GM06990 (cell line): ENCODE results near the gene TNFRSF6B.
"Not testable (repeated sequence)": the region's sequence is repeated elsewhere in the genome, so short reads cannot be mapped to it uniquely, and the experiment has no call there.

Source experiments
- DNase-seq: peaks from one replicate; pipeline ENCODE4 v3.0.0-alpha.2; 2011; ENCODE audit not compliant: insufficient read length; ENCODE audit errors: extremely low read depth
- H3K27me3 ChIP-seq: replicated peaks from 2 replicates; pipeline ENCODE4 v1.6.0; 2011; ENCODE audit warnings: low read length; ENCODE audit not compliant: control insufficient read depth, insufficient read depth
- H3K36me3 ChIP-seq: 2 replicates; pipeline ENCODE4 v1.5.1; 2011; ENCODE audit warnings: low read length; ENCODE audit not compliant: control insufficient read depth, insufficient read depth
- H3K4me3 ChIP-seq: replicated peaks from 2 replicates; pipeline ENCODE4 v1.5.1; 2011; ENCODE audit warnings: low read depth, mild to moderate bottlenecking, control low read depth, low read length
- CTCF ChIP-seq: IDR thresholded peaks from 2 replicates; pipeline ENCODE4 v1.5.1; 2011; ENCODE audit warnings: low read length, control low read depth, mild to moderate bottlenecking, inconsistent platforms; ENCODE audit not compliant: insufficient read depth, poor library complexity, severe bottlenecking

Gene TNFRSF6B

GRCh38 chr20:63665708-63666107 lies 30.7 kb upstream of the TNFRSF6B start:
- peaks cover 32% of the 10 kb centered on the region for H3K36me3 ChIP-seq
- no peak for TF ChIP-seq CTCF
- H3K27me3 ChIP-seq, result no peaks in the 10 kb centered on the region
- DNase-seq, result no peak
- H3K4me3 ChIP-seq, result no peak overlapping the region

DNA sequence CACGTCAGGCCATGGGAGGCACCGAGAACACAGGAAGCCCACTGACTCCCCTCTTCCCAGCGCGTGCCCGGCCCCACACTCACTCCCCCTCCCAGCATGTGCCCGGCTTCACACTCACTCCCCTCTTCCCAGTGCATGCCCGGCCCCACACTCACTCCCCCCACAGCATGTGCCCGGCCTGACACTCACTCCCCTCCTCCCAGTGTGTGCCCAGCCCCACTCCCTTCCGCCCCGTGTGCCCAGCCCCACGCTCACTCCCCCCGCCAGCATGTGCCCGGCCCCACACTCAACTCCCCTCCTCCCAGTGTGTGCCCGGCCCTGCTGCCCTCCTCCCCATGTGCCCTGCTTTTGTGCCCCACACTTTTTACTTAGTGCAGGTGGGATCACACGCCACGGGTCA lies 28.6 kb upstream of the TNFRSF6B start:
- H3K36me3 ChIP-seq, result peaks cover 16% of the 10 kb centered on the region
- no peak overlapping the region for H3K4me3 ChIP-seq
- no peak for TF ChIP-seq CTCF

GRCh38 chr20:63668351-63668750 lies 28.1 kb upstream of the TNFRSF6B start:
- Histone ChIP-seq H3K4me3 (no peak overlapping the region), H3K36me3 (peaks cover 16% of the 10 kb centered on the region), H3K27me3 (no peaks in the 10 kb centered on the region)
- no peak for DNase-seq
- TF ChIP-seq CTCF, result no peak

More for the DNA sequence above, 28.6 kb upstream of the TNFRSF6B start:
- H3K27me3 ChIP-seq, result no peaks in the 10 kb centered on the region
- DNase-seq, result no peak

- H3K36me3 ChIP-seq, result peaks cover 16% of the 10 kb centered on the region
- DNase-seq, H3K4me3 ChIP-seq, H3K27me3 ChIP-seq: not testable (repeated sequence)
These were observed 24.8 kb upstream of the TNFRSF6B start for GRCh38 chr20:63671695-63672094.

DNA sequence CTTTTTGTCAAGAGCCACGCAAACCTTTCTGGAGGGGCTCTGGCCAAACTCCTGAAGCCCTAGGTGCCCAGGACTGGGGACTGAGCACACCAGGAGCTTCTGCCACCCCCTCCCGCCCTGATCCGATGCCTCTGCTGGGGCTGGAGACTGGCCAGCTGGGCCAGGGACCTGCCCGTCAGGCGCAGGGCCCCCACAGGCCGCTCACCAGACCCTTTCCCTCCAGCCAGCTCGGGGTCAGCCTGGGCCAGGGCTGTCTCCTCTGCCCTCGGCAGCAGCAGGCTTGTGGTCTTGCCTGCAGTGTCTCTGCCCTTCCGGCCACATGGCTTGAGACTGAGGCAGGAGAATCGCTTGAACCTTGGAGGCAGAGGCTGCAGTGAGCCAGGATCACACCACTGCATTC lies 23.8 kb upstream of the TNFRSF6B start:
- no peak for TF ChIP-seq CTCF
- DNase-seq, result no peak
- H3K27me3 ChIP-seq, result no peaks in the 10 kb centered on the region
- no peak overlapping the region for H3K4me3 ChIP-seq
- peaks cover 10% of the 10 kb centered on the region for H3K36me3 ChIP-seq

DNA sequence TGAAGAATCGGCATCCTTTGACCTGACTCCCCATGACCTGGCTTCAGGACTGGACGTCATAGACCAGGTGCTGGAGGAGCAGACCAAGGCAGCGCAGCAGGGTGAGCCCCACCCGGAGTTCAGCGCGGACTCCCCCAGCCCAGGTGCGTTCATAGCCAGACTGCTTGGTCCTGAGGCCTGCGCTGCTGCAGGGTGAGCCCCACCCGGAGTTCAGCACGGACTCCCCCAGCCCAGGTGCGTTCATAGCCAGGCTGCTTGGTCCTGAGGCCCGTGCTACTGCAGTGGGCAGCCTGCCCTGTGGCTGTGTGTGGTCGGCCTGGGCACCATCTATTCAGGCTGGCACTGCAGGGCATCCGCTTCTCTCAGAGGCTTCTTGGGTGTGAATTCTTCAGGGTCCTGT lies 22.5 kb upstream of the TNFRSF6B start:
- no peaks in the 10 kb centered on the region for H3K27me3 ChIP-seq

More for the DNA sequence above, 22.5 kb upstream of the TNFRSF6B start:
- Histone ChIP-seq H3K4me3 (no peak overlapping the region), H3K36me3 (peaks cover 11% of the 10 kb centered on the region)
- no peak for TF ChIP-seq CTCF
- no peak for DNase-seq
